ENCODE measurements around the gene DUSP11. TPM values are rescaled to one million over a fixed set of nuclear protein-coding genes. Genes with fewer than 3 reads are reported as not detected.

Gene DUSP11
- total RNA-seq, 3 donors from 2014 or later, result 28.8 to 49.9 (median 36.1) TPM

DNA sequence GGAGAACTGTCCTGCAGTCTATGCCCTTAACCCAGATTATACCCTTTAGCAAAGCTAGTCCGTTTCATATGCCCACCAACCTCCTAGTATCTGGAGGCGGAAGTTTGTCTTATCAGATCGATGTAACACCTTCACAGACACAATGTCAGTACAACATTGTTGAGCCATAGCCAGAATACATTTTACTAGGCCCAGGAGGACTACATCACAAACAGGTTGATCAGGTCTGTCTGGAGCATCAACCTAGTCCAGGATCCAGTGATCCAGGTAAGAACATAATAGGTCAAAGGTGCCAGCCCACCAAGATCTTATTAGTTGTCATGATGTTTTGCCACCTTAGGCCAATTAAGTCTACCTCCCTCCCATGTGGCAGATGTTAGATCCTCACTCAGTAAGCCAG is 40.8 kb downstream of the DUSP11 start:
- Histone ChIP-seq H3K27ac (no peak overlapping the region), H3K9me3 (no peaks in the 10 kb centered on the region), H3K4me3 (no peak overlapping the region), H3K36me3 (no peaks in the 10 kb centered on the region), H3K27me3 (no peaks in the 10 kb centered on the region), H3K4me1 (peaks cover 0 to 9% of the 10 kb centered on the region in 2 donors)
- no peak for DNase-seq (ENCODE audit: low spot score in 2 of 2)
- TF ChIP-seq CTCF (IDR thresholded peaks at IDR 0.05), result no peak
- no peak for TF ChIP-seq POLR2A (IDR thresholded peaks at IDR 0.05)
- no peak for TF ChIP-seq POLR2AphosphoS5 (IDR thresholded peaks at IDR 0.05)
- intact Hi-C loops (cut with DNase I; ENCODE audit: low total_unique reads), result no loop called here

DNA sequence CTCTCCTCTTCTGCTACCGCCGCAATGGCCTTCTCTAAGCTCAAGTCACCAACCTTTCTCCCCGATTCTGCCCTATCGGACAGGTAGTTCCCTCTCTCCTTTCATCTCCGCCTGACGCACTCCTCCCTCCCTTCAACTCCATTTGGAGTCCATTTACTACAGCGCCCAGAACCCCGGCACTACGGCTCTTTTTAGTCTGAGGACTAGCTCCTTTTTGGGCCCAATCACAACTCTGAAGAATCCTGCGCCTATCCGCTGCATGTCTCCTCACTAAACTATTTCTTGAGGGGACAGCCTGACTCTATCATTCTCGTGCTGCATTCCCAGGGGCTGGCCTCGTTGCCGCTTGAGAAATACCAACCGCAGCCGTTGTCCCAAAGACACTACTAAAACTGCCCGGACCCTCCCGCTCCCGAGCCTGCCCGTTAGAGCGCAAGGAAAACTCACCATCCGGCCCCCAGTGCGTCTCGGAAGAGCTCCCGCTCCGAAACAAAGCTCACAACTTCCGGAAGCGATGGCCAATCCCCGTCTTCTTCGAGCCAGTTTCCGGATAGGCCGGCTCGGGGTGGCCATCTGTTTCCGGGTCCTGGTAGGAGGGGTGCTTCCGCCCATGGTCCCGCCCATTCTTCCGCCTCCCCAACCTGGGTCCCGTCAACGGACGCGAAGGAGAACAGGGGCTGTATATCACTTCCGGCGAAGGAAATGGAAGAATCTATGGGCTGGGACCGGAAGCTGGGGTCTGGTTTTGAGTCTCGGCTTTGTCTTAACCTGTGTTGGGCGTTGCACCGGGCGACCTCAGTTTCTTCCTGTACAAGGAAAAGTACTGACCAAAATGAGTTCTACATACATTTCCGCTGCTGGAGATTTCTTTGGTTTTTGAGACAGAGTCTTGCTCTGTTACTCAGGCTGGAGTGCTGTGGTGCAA is 42.8 kb downstream of the DUSP11 start, which contains the start of gene TPRKB:
Gene TPRKB, minus strand, starts transcription at position 491 of the 925 bp plus-strand sequence. CDS start 2,776 bp downstream, outside the sequence.
- Histone ChIP-seq H3K9me3 (no peaks in the 10 kb centered on the region), H3K27ac (peak within 1 kb of the TSS; percentile 61 to 65), H3K4me3 (peak within 1 kb of the TSS; percentile 77 to 84 (median 78)), H3K36me3 (no peaks in the 10 kb centered on the region), H3K4me1 (peaks cover 0 to 9% of the 10 kb centered on the region in 2 donors), H3K27me3 (no peaks in the 10 kb centered on the region)
- TF ChIP-seq POLR2A (IDR thresholded peaks at IDR 0.05), result peak; percentile 34
- TF ChIP-seq POLR2AphosphoS5 (IDR thresholded peaks at IDR 0.05), result peak; percentile 85 to 92 (median 90)
- no peak for TF ChIP-seq CTCF (IDR thresholded peaks at IDR 0.05)
- peak; percentile 90 to 94 for DNase-seq (ENCODE audit: low spot score in 2 of 2)
- intact Hi-C loops (cut with DNase I; ENCODE audit: low total_unique reads), result no loop called here

- no peak for DNase-seq (ENCODE audit: low spot score in 2 of 2)
- peaks cover 0 to 9% of the 10 kb centered on the region in 2 donors for H3K4me1 ChIP-seq
- no peaks in the 10 kb centered on the region for H3K27me3 ChIP-seq
- peak overlapping the region; percentile 77 to 84 (median 78) for H3K4me3 ChIP-seq
- intact Hi-C loops (cut with DNase I; ENCODE audit: low total_unique reads), result no loop called here
- H3K9me3 ChIP-seq, result no peaks in the 10 kb centered on the region
- no peaks in the 10 kb centered on the region for H3K36me3 ChIP-seq
- TF ChIP-seq POLR2A (IDR thresholded peaks at IDR 0.05), result no peak
- no peak for TF ChIP-seq POLR2AphosphoS5 (IDR thresholded peaks at IDR 0.05)
- no peak for TF ChIP-seq CTCF (IDR thresholded peaks at IDR 0.05)
- H3K27ac ChIP-seq, result peak overlapping the region; percentile 61 to 65
Observed at GRCh38 chr2:73736378-73736777, 43.5 kb downstream of the DUSP11 start.

GRCh38 chr2:73730810-73731209 is 49.1 kb downstream of the DUSP11 start:
- Histone ChIP-seq H3K27ac (peak overlapping the region; percentile 6 to 32), H3K4me3 (no peak overlapping the region), H3K27me3 (no peaks in the 10 kb centered on the region), H3K9me3 (no peaks in the 10 kb centered on the region), H3K4me1 (peaks cover 0 to 1% of the 10 kb centered on the region in 2 donors), H3K36me3 (no peaks in the 10 kb centered on the region)
- intact Hi-C loops (cut with DNase I; ENCODE audit: low total_unique reads), result no loop called here
- DNase-seq (ENCODE audit: low spot score in 2 of 2), result no peak
- TF ChIP-seq POLR2A (IDR thresholded peaks at IDR 0.05), result no peak
- no peak for TF ChIP-seq POLR2AphosphoS5 (IDR thresholded peaks at IDR 0.05)
- TF ChIP-seq CTCF (IDR thresholded peaks at IDR 0.05), result no peak

- H3K9me3 ChIP-seq, result no peaks in the 10 kb centered on the region
- TF ChIP-seq POLR2AphosphoS5 (IDR thresholded peaks at IDR 0.05), result no peak
- TF ChIP-seq CTCF (IDR thresholded peaks at IDR 0.05), result no peak
- no peak for TF ChIP-seq POLR2A (IDR thresholded peaks at IDR 0.05)
- H3K27ac ChIP-seq, result no peak overlapping the region
- H3K4me1 ChIP-seq, result no peaks in the 10 kb centered on the region
- intact Hi-C loops (cut with DNase I; ENCODE audit: low total_unique reads), result no loop called here
- no peak overlapping the region for H3K4me3 ChIP-seq
- no peak for DNase-seq (ENCODE audit: low spot score in 2 of 2)
- no peaks in the 10 kb centered on the region for H3K27me3 ChIP-seq
- no peaks in the 10 kb centered on the region for H3K36me3 ChIP-seq
Observed at GRCh38 chr2:73728711-73729110, 51.2 kb downstream of the DUSP11 start.
